Right ventricle myocardium inferior (tissue), 1 donor: ENCODE results near the gene MAPK8IP3. TPM values are rescaled to one million over a fixed set of nuclear protein-coding genes. Genes with fewer than 3 reads are reported as not detected.

ENCODE experiments used
- ATAC-seq: fragments of 200-7000 bp; cut with Tn5 transposase; one replicate; pipeline ENCODE4 v1.9.1; 2020; ENCODE audit warnings: mild to moderate bottlenecking, moderate library complexity
- DNase-seq: peaks from one replicate; pipeline ENCODE4 v3.0.0; 2021; ENCODE audit errors: missing footprints
- intact Hi-C: fragments of 100-400 bp; cut with DNase I; formaldehyde crosslinking; loops from one replicate; pipeline ENCODE4 v1.11.0; 2022
- total RNA-seq: library from RNA; stranded (reverse); fragmentation: NEBNext Ultra II Directional; extraction: Animal tissue kit (Norgen Biotek cat#: 25700); gene quantifications from one replicate; pipeline ENCODE4 v1.2.1, GENCODE V29; 2021
- donor health status: DM: no; HTN: yes; CAD: no; lungs with severe emphysema.

Gene MAPK8IP3
- total RNA-seq, 1 donor from 2014 or later = 66.4 TPM

- intact Hi-C loops = no loop called here
- DNase-seq (no peak), ATAC-seq (no peak)
These were observed 61.4 kb downstream of the MAPK8IP3 start for GRCh38 chr16:1767116-1767994.

GRCh38 chr16:1768061-1768766 is 62.2 kb downstream of the MAPK8IP3 start:
- DNase-seq (no peak), ATAC-seq (no peak)
- intact Hi-C loops = no loop called here

GRCh38 chr16:1768767-1769401 is 62.9 kb downstream of the MAPK8IP3 start:
- intact Hi-C loops = no loop called here
- ATAC-seq = no peak
- DNase-seq = no peak

GRCh38 chr16:1769402-1770300 is 63.7 kb downstream of the MAPK8IP3 start:
- ATAC-seq (no peak), DNase-seq (no peak)
- intact Hi-C loops = no loop called here

- intact Hi-C loops = no loop called here
- peak; percentile 11 for ATAC-seq
These were observed 64.6 kb downstream of the MAPK8IP3 start for GRCh38 chr16:1770328-1771187.

GRCh38 chr16:1771188-1771863 is 65.3 kb downstream of the MAPK8IP3 start, which contains the start of gene NME3:
TSS of gene NME3 (minus strand) at chr16:1771543. CDS start at chr16:1771534, 9 bp downstream.
- intact Hi-C loops = no loop called here
- DNase-seq = peak; percentile 93
- ATAC-seq = peak; percentile 65

More at GRCh38 chr16:1770328-1771187, 64.6 kb downstream of the MAPK8IP3 start:
- DNase-seq = no peak

- intact Hi-C loops = no loop called here
- ATAC-seq (no peak), DNase-seq (no peak)
These were observed 65.9 kb downstream of the MAPK8IP3 start for GRCh38 chr16:1771864-1772361.

- DNase-seq = no peak
- no peak for ATAC-seq
- intact Hi-C loops = no loop called here
These were observed 66.4 kb downstream of the MAPK8IP3 start, which contains the start of gene EME2 for GRCh38 chr16:1772362-1772907. TSS of gene EME2 (plus strand) at chr16:1772810. CDS start at chr16:1773228, 418 bp downstream.

GRCh38 chr16:1772908-1773702 is 67.1 kb downstream of the MAPK8IP3 start, which contains the start of gene MRPS34:
TSS of gene MRPS34 (minus strand) at chr16:1773134. CDS start at chr16:1773119, 15 bp downstream.
- DNase-seq (peak; percentile 93), ATAC-seq (peak; percentile 70)
- intact Hi-C loops = no loop called here

GRCh38 chr16:1773703-1774447 is 67.9 kb downstream of the MAPK8IP3 start:
- no peak for DNase-seq

GRCh38 chr16:1774448-1774780 is 68.4 kb downstream of the MAPK8IP3 start:
- intact Hi-C loops = no loop called here
- no peak for DNase-seq
- no peak for ATAC-seq

More at GRCh38 chr16:1773703-1774447, 67.9 kb downstream of the MAPK8IP3 start:
- intact Hi-C loops = no loop called here
- no peak for ATAC-seq

GRCh38 chr16:1775006-1775845 is 69.2 kb downstream of the MAPK8IP3 start:
- DNase-seq = peak; percentile 30
- ATAC-seq = no peak
- intact Hi-C loops = no loop called here

- intact Hi-C loops = no loop called here
- no peak for ATAC-seq
These were observed 70.1 kb downstream of the MAPK8IP3 start for GRCh38 chr16:1775846-1776671.

GRCh38 chr16:1776672-1776955 is 70.6 kb downstream of the MAPK8IP3 start:
- DNase-seq (peak; percentile 49), ATAC-seq (no peak)
- intact Hi-C loops = no loop called here

More at GRCh38 chr16:1775846-1776671, 70.1 kb downstream of the MAPK8IP3 start:
- DNase-seq = peak; percentile 18
